GM19455 (cell line): ENCODE results near the gene ASCC3.
A peak's percentile ranks its signal among the peaks of the same experiment; 100 is the strongest.
"Not testable (repeated sequence)": the region's sequence is repeated elsewhere in the genome, so short reads cannot be mapped to it uniquely, and the experiment has no call there.

Experiments used
- ATAC-seq: cut with Tn5 transposase; IDR thresholded peaks from one replicate; pipeline ENCODE4 v1.9.1; 2021; ENCODE audit not compliant: unreplicated experiment

ASCC3 gene

DNA sequence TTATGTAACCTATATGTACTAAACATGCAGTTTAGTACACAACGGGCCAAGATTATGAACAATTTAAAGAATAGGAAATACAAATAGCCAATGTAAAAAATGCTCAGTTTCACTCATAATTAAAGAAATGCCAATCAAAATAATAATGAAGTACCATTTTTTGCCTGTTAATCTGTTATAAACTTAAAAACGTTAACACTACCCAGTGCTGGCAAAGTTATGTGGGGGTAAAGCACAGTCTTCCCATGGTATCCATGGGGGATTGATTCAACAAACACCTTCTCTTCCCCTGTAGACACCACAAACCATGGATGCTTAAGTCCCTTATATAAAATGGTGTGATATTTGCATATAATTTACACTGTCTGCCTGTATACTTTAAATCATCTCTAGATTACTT lies 211.1 kb downstream of the ASCC3 start:
- ATAC-seq = no peak

DNA sequence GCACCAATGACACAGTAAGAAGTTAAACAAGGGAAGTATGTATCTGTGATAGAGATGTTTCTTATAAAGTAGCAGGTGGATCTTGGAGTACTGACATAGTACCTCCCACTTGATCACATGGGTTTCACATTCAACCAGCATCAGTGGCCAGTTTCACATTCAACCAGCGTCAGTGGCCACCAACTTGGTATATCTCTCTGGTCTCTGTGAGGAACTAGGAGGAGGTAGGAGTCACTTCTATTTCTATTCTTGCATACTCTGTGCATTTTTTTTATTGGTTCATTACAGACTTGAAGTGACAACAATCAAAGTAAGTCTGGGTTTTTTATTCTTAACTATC lies 216.1 kb downstream of the ASCC3 start:
- peak; percentile 98 for ATAC-seq

DNA sequence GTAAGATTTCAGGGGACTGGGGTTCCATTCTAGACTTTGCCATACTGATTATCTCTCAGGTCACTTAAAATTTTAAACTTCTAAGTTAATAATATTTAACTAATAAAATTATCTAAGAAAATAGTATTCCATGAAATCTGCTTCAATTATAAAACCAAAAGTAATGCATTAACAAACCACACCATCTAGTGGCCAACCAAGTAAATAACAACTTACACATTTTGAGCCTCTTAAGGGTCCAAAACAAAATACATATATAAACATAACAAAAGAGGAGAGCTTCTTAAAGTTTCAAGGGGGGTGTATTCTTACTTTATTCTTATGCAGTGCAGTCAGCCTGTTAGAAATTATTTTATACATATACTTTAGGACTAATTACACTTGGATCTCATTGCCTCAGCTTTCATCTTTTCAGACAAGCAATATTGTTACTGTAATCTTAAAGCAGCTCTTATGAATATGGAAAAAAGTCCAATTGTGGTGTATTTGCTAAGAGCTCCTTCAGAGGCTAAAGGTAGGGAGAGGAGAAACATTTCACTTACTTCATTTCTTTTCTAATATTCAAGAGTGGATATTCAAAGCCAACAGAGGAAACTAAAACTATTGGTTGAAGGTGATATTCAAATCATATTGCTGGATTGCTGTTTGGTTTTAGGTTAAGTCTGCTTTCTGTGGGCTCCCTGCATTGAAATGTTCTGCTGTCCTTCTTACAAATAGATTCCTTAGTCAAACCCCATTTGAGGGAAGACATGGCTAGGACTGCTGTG lies 216.7 kb downstream of the ASCC3 start:
- peak; percentile 40 for ATAC-seq

DNA sequence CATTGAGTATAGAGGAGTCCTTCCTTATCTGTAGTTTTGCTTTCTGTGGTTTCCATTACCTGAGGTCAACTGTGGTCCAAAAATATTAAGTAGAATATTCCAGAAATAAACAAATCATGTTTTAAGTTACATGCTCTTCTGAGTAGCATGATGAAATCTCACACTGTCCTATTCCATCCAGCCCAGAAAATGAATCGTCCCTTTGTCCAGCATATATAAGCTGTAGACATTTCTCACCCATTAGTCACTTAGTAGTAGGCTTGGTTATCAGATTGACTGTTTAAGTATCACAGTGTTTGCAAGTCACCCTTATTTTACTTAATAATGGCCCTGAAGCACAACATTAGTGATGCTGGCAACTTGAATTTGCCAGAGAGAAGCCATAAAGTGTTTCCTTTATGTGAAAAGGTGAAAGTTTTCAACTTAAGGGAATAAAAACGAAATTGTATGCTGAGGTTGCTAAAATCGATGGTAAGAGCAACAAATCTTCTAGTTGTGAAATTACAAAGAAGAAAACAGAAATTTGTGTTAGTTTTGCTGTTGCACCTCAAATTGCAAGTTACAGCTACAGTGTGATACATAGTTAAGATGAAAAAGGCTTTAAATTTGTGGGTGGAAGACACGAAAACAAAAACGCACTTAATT lies 217.8 kb downstream of the ASCC3 start:
- ATAC-seq = no peak

GRCh38 chr6:100662264-100662663 lies 218.9 kb downstream of the ASCC3 start:
- no peak for ATAC-seq

DNA sequence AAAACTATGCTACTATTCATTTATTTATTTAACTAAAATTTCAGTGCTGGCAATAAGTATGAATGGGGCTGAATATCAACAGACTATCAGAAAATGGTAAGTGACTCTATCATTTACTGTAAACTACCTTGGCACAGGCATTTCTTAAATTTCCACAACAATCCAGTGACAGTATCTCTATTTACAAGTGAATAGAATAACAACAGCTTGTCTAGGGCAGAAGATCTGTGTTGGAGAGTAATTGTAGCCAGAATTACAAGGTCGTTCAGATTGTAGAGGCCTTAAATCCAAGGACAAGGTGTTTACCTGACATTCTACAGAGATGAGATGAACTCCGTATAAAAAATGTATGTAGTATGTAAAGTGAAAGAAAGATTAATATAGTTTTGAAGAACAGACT lies 222.6 kb downstream of the ASCC3 start:
- no peak for ATAC-seq

GRCh38 chr6:100657678-100658330 lies 223.3 kb downstream of the ASCC3 start:
- ATAC-seq = no peak

GRCh38 chr6:100641147-100641546 lies 240.0 kb downstream of the ASCC3 start:
- ATAC-seq = not testable (repeated sequence)

DNA sequence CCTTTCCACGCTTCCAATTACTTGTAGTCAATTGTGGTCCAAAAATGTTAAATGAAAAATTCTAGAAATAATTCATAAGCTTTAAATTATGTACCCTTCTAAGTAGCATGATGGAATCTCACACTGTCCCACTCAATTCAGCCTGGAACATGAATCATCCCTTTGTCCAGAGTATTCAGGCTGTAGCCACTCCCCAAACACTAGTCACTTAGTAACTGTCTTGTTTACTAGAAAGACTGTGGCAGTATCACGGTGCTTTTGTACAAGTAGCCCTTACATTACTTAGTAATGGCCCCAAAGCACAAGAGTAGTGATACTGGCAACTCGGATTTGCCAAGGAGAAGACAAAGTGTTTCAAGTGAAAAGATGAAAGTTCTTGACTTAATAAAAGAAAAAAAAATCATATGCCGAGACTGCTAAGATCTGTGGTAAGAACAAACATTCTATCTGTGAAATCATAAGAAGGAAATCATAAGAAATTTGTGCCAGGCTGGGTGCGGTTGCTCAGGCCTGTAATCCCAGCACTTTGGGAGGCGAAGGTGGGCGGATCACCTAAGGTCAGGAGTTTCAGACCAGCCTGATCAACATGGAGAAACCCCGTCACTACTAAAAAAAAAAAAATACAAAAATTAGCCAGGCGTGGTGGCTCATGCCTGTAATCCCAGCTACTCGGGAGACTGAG lies 247.9 kb downstream of the ASCC3 start:
- no peak for ATAC-seq

DNA sequence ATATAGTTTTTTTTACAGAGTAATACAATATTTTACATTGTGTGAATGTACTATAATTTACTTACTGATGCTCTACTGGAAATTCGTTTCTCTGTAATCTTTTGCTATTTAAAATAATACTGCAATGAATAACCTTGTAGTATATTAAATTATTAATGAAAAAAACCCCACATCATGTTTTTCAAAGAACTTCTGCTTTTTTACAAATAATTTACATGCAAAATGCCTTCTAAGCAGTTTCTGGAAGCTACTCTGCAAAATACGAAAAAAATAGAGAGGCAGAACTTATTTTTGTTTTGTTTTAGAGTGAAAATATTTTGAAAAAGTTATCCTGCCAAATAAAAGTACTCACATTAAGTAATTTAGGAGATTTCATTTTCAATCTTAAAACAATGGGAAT lies 250.6 kb downstream of the ASCC3 start:
- ATAC-seq = no peak

DNA sequence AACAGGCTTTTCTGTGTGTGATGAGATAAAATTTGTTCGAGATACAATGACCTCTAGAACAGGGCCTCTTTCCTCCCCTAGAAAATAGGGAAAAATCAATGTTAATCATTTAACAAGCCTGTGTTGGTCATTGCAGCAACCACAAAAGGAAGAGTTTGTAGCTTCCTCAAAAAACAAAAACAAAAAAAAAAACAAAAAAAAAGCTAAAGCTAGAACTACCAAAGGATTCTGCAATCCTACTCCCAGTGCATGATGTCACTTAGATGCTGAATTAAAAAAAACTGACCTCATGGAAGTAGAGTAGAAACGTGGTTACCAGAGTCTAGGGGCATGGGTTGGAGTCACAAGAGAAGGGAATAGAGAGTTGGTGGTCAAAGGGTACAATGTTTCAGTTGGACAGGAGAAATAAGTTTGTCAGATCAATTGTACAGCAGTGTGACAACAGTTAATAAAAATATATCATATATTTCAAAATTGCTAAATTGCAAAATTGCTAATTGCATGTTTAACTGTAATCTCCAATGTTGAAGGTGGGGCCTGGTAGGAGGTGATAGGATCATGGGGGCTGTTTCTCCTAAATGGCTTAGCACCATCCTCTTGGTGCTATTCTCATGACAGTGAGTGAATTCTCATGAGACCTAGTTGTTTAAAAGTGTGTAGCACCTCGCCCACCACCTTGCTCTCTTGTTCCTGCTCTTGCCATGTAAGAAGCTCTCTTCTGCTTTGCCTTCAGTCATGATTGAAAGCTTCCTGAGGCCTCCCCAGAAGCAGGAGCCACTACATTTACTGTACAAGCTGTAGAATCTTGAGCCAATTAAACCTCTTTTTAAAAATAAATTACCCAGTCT lies 253.0 kb downstream of the ASCC3 start:
- ATAC-seq = no peak

DNA sequence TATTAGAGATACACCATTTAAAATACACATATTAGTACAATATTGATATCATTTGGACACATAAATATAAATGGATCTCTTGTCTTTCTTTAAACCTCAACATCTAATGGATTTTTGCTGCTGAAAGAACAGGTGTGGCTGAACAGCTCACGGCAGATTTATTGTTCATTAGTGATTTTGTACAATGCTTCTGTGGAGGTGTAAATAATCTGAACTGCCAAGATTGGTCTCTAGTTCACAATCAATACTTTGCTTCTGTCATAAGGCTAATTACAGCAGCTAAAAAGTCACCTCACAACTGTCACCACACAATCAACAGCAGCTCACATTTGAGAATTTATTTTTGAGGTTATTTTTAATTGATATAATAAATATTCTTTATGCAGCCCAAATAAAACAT lies 254.4 kb downstream of the ASCC3 start:
- ATAC-seq = no peak

- ATAC-seq = no peak
Measured at GRCh38 chr6:100622907-100623692, 258.0 kb downstream of the ASCC3 start.

- ATAC-seq = no peak
Measured at GRCh38 chr6:100620085-100620840, 260.9 kb downstream of the ASCC3 start.

DNA sequence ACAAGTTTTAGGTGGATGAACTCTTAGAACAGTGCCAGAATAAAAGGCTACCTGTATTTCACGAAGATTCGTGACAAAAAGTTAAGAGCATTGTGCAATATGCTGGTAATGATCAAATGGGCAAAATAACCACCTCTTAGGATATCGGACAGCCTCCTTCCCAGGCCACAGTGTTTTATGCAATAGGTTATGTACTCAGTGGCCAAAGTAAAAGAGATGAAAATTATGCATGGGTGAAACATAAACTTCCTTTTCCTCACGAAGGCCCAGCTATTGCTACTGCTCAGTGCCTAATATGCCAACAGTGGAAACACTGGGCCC lies 262.8 kb downstream of the ASCC3 start:
- ATAC-seq = no peak

- ATAC-seq = no peak
Measured at GRCh38 chr6:100617633-100618350, 263.3 kb downstream of the ASCC3 start.

DNA sequence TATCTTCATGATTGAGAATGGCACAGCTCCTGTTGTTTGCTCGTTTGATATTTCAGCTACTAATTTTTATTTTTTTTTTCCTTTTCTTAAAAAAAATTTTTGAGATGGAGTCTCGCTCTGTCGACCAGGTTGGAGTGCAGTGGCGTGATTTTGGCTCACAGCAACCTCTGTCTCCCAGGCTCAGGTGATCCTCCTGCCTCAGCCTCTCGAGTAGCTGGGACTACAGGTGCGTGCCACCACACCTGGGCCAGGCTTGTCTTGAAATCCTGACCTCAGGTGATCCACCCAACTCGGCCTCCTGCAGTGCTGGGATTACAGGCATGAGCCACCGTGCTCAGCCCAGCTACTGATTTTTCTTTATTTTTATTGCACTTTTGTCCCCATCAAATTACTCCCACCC lies 266.2 kb downstream of the ASCC3 start:
- ATAC-seq = no peak

DNA sequence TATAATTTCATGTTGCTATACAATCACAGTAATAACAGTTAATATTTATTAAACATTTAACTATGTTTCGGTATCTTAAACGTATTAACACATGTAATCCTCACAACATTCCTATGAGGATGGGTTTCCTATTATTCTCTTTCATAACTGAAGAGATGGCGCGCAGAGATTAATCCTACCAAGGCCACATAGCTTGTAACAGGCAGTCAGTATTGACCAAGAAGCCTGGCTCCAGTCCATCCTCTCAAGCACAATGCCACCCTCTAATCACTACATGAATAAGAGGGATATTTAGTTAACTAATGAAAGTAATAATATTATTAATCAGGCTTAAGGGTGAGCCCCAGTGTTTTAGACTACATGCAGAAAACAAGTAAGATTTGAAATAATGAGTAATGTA lies 266.7 kb downstream of the ASCC3 start:
- no peak for ATAC-seq

- ATAC-seq = no peak
Measured at GRCh38 chr6:100613656-100614055, 267.5 kb downstream of the ASCC3 start.
